HepG2 (cell line): Measurements from ENCODE around the gene C6orf136.

Experiments
- ARNTL ChIP-seq: sonication (generic); formaldehyde crosslinking; IDR thresholded peaks from 2 replicates; pipeline ENCODE4 v1.4.0; 2020; ENCODE audit warnings: mild to moderate bottlenecking, missing genetic modification reagents
- KDM3A ChIP-seq: IDR thresholded peaks from 2 replicates; pipeline ENCODE4 v1.6.1; 2018; ENCODE audit warnings: low read depth, missing compliant biosample characterization
- SCMH1 ChIP-seq: sonication (generic); formaldehyde crosslinking; IDR thresholded peaks from 2 replicates; pipeline ENCODE4 v1.9.0; 2021; ENCODE audit warnings: missing genetic modification reagents, mild to moderate bottlenecking, borderline replicate concordance
- ZFX ChIP-seq: sonication (generic); formaldehyde crosslinking; IDR thresholded peaks from 2 replicates; pipeline ENCODE4 v1.4.0; 2020; ENCODE audit warnings: mild to moderate bottlenecking, low read depth, missing genetic modification reagents, moderate library complexity
- ZNF121 ChIP-seq: sonication (generic); formaldehyde crosslinking; IDR thresholded peaks from 2 replicates; pipeline ENCODE4 v1.5.0; 2020; ENCODE audit warnings: mild to moderate bottlenecking, missing genetic modification reagents
- ZNF713 ChIP-seq: sonication (generic); formaldehyde crosslinking; IDR thresholded peaks from 2 replicates; pipeline ENCODE4 v1.4.0; 2020; ENCODE audit warnings: mild to moderate bottlenecking, missing genetic modification reagents
- TF ChIP-seq, protein P1 (sequence below): sonication (generic); formaldehyde crosslinking; IDR thresholded peaks from 2 replicates; pipeline ENCODE4 v1.5.0; 2020; ENCODE audit warnings: mild to moderate bottlenecking, missing genetic modification reagents, moderate library complexity
- TF ChIP-seq, protein P2 (sequence below): sonication (generic); formaldehyde crosslinking; IDR thresholded peaks from 2 replicates; pipeline ENCODE4 v1.4.0; 2020; ENCODE audit warnings: missing genetic modification reagents
- TF ChIP-seq, protein P3 (sequence below): sonication (generic); formaldehyde crosslinking; IDR thresholded peaks from 2 replicates; pipeline ENCODE4 v1.8.0; 2022; ENCODE audit warnings: mild to moderate bottlenecking, missing genetic modification reagents; ENCODE audit not compliant: insufficient replicate concordance

DNA sequence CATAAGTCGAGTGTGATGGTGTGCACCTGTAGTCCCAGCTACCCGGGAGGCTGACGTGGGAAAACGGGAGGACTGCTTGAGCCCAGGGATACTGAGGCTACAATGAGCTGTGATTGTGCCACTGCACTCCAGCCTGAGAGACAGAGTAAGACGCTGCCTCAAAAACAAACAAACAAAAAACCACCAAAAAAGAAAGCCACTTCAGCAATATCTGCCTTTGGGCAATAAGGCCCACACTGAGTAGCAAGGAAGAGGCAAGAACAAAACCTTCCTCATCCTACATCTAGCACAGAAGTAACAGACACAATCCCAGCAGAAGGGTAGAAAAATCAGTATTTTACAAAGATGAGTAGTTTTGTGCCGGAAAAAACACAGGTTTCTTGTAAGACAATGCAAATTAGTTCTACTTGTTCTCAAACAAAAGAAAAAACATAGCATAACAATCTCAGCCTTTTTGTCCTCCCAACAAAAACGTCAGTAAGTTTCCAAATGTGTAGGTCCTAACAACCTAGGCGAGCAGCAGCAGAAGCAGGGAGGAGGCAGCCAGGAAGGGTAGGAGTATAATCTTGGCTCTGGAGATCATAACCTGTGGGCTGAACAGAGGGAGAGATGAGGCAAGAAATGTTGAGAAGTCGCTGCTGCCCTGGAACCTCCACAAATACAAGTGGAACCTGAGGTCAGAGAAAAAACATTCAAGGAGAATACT, 35.6 kb upstream of the C6orf136 start:
- TF ChIP-seq ZFX (CRISPR knock-in tag) (no peak), ARNTL (no peak), ZNF713 (CRISPR knock-in tag) (no peak), KDM3A (CRISPR knock-in tag) (no peak), ZNF121 (CRISPR knock-in tag) (no peak), SCMH1 (CRISPR knock-in tag) (no peak)
- TF ChIP-seq, protein P1, sequence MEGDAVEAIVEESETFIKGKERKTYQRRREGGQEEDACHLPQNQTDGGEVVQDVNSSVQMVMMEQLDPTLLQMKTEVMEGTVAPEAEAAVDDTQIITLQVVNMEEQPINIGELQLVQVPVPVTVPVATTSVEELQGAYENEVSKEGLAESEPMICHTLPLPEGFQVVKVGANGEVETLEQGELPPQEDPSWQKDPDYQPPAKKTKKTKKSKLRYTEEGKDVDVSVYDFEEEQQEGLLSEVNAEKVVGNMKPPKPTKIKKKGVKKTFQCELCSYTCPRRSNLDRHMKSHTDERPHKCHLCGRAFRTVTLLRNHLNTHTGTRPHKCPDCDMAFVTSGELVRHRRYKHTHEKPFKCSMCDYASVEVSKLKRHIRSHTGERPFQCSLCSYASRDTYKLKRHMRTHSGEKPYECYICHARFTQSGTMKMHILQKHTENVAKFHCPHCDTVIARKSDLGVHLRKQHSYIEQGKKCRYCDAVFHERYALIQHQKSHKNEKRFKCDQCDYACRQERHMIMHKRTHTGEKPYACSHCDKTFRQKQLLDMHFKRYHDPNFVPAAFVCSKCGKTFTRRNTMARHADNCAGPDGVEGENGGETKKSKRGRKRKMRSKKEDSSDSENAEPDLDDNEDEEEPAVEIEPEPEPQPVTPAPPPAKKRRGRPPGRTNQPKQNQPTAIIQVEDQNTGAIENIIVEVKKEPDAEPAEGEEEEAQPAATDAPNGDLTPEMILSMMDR (CRISPR knock-in tag) = no peak
- TF ChIP-seq, protein P2, sequence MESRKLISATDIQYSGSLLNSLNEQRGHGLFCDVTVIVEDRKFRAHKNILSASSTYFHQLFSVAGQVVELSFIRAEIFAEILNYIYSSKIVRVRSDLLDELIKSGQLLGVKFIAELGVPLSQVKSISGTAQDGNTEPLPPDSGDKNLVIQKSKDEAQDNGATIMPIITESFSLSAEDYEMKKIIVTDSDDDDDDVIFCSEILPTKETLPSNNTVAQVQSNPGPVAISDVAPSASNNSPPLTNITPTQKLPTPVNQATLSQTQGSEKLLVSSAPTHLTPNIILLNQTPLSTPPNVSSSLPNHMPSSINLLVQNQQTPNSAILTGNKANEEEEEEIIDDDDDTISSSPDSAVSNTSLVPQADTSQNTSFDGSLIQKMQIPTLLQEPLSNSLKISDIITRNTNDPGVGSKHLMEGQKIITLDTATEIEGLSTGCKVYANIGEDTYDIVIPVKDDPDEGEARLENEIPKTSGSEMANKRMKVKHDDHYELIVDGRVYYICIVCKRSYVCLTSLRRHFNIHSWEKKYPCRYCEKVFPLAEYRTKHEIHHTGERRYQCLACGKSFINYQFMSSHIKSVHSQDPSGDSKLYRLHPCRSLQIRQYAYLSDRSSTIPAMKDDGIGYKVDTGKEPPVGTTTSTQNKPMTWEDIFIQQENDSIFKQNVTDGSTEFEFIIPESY (CRISPR knock-in tag) = no peak
- TF ChIP-seq, protein P3, sequence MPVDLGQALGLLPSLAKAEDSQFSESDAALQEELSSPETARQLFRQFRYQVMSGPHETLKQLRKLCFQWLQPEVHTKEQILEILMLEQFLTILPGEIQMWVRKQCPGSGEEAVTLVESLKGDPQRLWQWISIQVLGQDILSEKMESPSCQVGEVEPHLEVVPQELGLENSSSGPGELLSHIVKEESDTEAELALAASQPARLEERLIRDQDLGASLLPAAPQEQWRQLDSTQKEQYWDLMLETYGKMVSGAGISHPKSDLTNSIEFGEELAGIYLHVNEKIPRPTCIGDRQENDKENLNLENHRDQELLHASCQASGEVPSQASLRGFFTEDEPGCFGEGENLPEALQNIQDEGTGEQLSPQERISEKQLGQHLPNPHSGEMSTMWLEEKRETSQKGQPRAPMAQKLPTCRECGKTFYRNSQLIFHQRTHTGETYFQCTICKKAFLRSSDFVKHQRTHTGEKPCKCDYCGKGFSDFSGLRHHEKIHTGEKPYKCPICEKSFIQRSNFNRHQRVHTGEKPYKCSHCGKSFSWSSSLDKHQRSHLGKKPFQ (CRISPR knock-in tag) = no peak
